ENCODE data around the gene SMC5.
A peak's percentile ranks its signal among the peaks of the same experiment; 100 is the strongest.
"Not testable (repeated sequence)": the region's sequence is repeated elsewhere in the genome, so short reads cannot be mapped to it uniquely, and the experiment has no call there.

SMC5 gene

DNA sequence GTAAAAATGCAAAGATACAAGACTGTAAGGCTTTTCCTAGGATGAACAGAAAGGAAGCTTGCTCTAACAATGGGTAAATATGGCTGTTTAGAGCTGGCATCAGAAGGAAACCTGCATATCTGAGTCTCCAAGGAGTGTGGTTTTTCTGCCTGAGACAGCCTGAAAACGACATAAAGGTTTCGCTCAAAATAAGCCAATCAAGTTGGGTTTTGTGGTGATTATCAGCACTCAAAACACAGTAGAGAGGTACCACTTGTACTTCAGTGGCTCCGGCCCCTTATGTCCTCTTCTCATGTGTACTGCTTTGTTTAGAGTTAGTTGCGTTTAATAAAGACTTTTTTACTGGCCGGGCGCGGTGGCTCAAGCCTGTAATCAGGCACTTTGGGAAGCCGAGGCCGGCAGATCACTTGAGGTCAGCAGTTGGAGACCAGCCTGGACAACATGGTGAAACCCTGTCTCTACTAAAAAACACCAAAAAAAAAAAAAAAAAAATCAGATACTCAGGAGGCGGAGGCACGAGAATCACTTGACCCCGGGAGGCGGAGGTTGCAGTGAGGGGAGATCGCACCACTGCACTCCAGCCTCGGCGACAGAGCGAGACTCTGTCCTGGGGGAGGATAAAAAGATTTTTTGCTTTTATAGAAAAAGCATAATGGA, 116.3 kb downstream of the SMC5 start:
- DNase-seq = peak; percentile 40

DNA sequence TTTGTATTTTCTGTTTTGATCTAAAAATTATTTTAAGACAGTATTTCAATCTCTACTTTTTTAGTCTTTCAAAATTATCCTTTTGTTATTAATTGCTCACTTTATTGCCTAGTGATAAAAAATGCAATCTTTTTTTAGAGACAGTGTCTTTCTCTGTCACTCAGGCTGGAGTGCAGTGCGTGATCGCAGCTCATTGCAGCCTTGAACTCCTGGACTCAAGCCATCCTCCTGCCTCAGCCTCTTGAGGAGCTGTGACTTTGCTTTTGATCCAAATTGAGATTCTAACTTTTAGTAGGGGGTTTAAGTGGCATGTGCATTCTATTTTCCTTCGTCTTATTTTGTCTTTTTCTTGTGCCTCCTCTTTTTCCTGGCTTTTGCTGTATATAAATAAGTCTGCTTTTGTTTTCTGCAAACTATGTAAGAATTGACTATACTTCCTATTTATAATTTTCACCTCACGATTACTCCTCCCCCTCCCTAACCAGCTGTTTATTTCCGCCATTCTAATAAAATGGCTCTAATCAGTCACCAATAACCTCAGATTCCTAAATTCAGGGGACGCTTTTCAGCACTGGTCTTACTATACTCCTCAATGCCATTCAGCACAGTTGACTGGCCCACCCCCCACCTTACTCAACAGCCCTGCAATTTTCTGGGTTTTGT, 123.4 kb downstream of the SMC5 start:
- no peak for DNase-seq

DNA sequence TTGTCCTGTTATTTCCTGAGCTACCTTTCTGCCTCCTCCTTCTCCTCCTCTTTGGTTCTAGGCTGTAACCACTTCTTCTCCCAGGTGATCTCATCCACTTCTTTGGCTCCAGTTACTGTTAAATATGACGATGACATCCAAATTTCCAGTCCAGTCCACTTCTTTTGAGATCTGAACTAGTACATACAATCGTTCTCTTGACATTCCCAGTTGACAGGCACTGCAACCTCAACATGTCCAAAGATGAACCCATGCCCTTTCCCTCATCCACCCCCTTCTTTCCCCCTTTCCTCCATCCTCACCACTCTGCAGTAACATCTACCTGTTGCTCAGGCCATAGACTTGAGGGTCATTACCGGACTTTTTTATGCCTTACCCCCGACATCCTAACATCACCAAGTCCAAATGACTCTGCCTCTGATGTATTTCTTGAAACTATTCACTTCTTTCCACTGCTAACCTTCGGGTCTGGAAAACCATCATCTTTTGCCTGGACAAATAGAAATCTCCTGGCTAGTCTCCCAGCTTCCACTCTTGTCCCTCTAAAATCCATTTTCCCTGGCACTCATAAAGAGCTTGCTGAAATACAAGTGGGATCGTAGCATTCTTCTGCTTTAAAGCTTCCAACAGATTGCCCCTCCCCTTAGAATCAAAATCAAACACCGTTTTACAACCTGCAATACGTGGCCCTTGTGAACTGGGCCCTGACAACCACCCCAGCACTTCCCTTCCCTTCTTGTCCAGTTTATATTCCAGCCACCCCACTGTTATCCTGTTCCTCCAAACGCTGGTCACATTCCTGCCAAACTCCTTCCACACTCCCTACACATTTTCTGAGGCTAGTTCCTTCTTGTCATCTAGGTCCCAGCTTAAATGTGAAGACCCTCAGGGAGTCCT, 124.2 kb downstream of the SMC5 start:
- peak; percentile 15 for DNase-seq

DNA sequence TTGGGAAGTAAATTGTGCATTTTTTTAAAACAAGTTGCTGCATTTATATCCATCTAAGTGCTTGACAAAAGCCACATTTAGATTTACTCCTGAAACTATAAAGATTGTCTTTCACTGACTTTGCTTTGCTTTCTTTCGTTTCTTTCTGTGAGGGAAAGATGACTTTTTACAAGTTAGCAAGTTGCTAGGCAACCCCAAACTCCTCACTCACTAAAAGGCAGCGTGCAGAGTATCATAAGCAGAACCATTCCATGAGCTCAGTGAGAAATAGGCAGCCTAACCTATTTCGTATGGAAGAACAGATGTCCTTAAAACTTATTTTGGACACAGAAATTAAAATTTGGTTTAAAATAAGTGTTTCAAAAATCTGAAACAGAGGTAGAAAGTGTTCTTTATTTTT, 126.6 kb downstream of the SMC5 start:
- no peak for DNase-seq

DNA sequence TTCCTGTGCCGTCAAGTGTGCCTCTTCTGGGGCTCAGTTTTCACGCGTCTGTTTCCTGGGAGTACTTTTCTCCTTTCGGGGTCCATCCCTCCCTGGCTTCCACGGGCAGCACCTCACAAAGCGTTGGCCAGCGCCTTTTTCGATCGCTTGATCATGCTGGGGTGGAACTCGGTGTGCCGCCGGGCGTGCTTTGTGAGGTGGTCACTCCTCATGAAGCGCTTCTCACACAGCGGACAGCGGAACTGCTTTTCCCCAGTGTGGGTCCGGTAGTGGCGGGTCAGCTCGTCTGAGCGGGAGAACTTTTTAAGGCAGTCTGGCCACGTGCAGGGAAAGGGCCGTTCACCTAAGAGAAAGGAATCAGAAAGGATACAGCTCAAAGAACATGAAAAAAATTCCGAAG, 128.9 kb downstream of the SMC5 start:
- DNase-seq = no peak

DNA sequence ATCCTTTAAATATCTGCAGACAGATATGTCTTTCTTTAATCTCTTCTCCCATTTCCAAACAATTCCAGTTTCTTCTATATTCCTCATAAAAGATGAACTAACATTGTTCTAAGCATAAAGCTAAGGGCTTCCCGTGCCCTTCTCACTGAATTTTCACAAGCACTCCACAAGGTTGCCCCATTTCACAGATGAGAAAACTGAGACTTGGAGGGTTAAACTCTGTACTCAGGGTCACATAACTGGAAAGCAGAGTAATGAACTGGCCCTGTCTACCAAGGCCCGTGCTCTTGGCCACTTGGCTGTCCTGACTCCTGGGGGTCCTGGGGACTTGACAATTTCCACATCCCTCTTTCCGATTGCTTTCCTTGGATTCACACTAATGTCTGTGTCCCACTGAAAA, 130.4 kb downstream of the SMC5 start:
- DNase-seq = no peak

DNA sequence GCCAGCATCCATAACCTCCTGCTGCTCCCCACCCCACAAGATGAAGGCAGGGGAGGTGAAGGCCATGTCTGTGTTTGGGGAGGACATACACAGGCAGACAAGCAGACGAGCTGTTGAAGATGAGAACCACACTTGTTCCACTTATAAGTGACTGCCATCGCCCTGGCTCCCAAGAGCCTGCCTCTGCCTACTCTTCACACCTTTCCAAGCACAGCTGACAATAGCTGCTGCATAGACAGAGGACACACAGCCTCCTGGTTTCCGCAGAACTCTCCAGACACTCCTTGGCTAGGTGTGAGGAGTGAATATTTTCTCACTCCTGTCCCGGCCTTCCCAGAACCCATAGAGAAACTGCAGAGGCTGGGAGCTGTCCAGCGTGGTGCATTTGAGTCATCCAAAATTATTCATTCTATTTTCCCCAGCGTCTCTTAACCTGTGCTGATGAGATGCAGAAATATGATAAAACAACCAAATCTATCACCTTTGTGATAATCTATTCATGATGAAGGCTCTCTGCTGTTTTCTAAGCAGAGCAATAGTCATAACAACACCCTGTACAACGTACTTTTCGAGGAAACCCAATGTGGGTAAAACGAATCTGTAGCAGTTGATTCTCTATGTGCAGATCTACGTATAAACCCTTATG, 131.0 kb downstream of the SMC5 start:
- no peak for DNase-seq

DNA sequence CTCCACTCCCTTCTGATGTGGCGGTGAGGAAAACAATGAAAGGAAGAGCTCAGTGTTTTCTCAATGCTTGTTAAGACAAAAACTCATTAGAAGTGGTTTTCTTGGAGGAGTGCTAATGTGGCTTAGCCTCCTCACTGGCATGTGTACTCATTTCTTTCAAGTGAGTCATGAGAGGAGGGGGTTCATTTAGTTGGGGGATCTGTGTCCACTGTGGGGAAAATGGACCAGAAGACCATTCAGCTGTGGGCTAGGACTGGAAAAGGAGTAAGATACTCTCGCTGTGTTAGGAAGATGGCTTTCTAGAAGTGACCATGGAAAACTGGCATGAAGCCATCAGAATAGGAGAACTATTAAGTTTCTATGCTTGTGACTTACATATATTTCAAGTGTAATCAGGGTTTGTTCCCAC, 132.2 kb downstream of the SMC5 start:
- DNase-seq = no peak

DNA sequence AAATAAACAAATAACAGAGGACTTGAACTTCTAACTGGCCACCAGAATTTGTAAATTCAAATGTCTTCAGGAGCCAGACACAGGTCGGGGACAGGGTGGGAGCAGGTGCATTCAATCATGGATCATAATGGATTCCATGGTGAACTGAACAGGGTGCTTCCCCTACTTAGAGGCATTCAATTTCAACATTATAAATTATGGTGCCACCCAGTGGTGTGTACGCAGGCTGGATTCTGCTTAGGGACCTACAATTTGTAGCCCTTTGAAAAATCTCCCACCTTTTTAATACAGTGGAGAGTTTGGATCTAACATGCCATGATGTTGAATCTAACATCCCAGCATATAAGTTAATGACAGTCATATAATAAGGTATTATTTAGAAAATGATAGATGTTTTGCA, 133.4 kb downstream of the SMC5 start:
- no peak for DNase-seq

DNA sequence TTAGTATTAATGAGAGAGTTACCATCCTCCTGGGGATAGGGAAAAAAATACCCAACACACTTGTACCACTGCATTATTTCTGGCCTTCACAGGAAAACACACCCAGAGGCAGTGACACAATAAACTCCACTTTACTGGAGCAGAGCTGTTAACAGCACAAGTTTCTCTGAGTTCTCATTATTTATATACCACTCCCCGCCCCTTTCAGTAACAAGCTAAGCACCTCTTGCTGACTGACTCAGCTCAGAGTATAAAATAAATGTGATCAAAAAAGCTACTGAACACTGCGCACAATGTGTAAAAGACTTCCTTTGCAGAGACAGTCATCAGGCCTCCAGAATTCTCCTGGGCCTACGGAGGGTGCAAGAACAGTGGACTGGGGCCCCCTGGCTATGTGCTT, 134.1 kb downstream of the SMC5 start:
- no peak for DNase-seq

DNA sequence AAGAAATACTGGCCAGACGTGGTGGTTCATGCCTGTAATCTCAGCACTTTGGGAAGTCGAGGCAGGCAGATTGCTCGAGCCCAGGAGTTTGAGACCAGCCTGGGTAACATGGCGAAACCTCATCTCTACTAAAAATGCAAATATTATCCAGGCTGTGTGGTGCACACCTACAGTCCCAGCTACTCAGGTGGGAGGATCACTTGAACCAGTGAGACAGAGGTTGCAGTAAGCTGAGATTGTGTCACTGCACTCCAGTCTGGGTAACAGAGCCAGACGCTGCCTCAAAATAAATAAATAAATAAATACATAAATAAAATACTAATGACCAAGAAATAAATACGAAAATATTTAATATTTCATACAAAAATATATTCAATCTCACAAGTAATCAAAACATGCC, 136.9 kb downstream of the SMC5 start:
- DNase-seq = no peak

DNA sequence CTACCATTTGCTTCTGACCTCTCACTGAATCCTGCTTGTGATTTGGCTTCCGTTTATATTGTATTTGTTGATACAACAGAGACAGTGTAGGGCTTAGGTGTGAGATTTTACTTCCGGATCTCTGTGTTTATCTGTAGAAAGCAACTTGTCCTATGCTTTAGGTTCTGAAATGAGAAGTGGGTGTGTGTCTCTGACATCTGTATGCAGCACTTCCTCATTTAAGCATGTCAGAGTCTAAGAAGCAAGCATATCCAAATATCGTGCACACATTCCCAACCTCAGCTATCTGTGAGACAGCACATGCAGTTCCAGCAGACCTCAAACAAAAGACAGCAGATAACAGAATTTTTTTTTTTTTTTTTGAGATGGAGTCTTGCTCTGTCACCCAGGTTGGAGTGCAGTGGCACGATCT, 139.4 kb downstream of the SMC5 start:
- no peak for DNase-seq

DNA sequence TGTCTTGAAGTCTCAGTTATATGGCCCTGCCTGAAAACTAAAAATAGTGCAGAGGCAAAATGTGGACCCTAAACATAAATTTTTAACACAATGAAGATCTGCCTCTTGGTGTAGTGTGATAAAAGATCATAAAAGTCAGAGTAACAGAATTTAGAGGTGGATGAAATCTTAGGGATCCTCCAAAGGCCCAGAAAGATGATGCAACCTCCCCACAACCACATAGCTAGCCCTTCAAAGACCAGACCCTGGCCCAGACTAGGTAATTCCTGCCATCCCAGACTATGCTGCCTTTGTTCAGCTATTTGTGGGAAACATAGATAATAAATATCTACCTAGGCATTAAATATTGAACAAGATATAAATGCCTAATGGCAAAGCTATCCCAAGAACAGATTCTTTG, 140.4 kb downstream of the SMC5 start:
- no peak for DNase-seq

DNA sequence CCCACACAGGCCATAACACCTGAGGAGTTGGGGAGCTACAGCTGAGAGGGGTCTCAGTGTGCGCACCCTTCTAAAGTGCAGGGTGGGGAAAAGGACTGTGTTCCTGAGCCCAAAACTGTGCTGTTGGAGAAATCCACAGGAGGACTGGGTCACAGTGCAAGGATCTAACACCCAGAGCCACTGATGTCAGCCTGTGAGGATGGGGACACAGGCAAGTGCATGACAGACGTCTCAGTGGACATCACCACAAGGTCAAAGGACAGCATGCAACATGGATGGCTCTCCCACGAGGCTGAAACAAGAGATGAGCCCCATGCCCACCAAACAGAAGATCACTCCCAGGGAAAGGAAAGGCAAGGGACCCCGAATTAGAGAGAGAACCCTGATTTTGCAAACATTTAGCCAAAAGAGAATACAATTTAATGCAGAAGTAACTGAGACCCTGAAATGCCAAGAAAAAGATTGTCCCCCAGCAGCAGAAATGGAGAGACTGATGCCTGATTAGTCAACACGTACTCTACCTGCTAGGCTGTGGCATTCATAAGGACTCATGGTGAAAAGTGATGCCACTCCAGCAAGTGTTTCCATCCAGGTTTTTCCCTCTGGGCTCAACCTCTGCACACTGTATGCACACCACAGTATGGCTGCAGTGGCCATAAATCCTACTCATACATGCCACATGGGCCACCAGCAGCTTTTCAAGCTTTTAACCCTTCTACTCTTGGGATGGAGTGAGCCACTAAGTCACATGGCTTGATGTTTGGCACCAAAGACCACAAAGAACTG, 141.5 kb downstream of the SMC5 start:
- DNase-seq = no peak

DNA sequence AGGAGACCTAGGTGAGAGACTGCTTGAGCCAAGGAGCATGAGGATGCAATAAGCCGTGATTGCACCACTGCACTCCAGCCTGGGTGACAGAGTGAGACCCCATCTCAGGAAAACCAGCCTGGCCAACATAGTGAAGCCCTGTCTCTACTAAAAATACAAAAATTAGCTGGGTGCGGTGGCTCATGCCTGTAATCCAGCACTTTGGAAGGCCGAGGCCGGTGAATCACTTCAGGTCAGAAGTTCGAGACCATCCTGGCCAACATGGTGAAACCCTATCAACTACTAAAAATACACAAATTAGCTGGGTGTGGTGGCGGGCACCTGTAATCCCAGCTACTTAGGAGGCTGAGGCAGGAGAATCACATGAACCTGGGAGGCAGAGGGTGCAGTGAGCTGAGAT, 142.5 kb downstream of the SMC5 start:
- not testable (repeated sequence) for DNase-seq

DNA sequence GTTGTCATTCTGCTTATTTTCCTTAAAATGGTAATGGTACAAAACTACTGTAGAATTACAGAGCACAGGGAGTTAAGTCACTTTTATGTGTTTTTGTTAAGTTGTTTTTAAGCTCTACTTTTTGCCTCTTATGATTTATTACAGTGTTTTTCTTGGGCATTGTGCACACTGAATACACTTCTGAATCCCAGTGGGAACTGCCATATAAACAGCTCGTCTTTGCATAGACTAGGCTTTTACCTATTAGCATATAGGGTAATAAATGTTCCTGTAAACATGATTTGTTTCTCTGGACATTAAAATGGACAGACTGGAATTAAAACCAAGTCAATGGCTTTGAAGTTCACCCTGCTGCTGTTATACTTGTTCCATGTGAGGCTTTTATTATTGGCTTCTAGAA, 143.4 kb downstream of the SMC5 start:
- no peak for DNase-seq

DNA sequence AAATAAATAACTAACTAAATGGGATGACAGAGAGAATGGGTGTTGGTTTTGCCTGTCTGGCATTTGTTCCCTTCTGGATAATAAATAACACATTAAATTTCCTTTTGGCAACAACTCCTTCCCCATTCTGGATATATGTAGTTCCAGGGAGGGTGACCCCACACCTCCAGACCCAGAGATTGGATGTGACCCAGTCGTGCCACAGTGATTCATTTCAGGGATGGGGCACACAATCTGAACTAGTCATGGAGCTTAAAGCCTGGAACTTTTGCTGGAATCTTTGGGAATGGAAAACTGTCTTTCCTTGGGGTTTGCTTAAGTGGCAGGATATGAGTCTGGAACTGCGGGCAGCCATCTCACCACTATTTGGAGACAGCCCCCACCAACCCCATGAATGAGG, 144.4 kb downstream of the SMC5 start:
- DNase-seq = no peak

DNA sequence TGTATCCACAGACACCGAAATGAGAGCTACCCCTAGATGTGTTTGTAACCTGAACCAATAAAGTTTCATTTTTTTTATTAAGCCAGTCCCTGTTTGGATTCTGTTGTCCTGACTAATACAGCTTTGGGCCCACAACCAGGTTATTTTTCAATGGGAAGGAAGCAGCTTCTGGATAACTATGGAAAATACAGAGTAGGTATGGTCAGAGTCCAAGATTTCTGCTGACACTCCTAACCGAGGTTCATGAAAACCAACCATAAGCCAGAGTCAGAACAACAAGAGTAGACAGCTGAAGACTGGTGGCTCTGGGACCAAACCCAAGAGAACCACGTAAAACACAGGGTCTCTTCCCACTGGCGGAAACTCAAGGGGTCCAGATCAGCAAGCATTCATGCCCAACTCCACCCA, 144.8 kb downstream of the SMC5 start:
- no peak for DNase-seq

DNA sequence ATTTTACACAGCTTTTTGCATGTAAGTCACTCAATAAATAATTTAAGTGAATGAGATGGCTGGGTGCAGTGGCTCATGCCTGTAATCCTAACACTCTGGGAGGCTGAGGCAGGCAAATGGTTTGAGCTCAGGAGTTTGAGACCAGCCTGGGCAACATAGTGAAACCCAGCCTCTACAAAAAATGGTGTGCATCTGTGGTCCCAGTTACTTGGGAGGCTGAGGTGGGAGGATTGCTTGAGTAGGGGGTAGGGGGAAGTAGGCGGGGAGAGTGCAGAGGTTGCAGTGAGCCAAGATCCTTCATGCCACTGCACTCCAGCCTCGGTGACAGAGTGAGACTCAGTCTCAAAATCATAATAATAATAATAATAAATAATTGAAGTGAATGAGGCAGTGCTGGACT, 145.5 kb downstream of the SMC5 start:
- no peak for DNase-seq
